HepG2 (cell line): ENCODE data around the gene CASS4. TPM values are rescaled to one million over a fixed set of nuclear protein-coding genes. Genes with fewer than 3 reads are reported as not detected.
A peak's percentile ranks its signal among the peaks of the same experiment; 100 is the strongest.

Experiments
- ATAC-seq: fragments of 200-7000 bp; cut with Tn5 transposase; 3 replicates; pipeline ENCODE4 v1.9.1; 2020; ENCODE audit warnings: mild to moderate bottlenecking, moderate library complexity
- BruUV-seq: library from RNA; stranded (reverse); fragments of 400-500 nt; replicated peaks from 2 replicates; lab custom pipeline; 2021; lab: Mats Ljungman, UMichigan
- CTCF ChIA-PET: fragments of 300-600 bp; formaldehyde crosslinking; extraction: SDS; loops from one replicate; lab custom pipeline; 2021; ENCODE audit warnings: low total read pairs, inconsistent platforms, low intra/inter-chr PET ratio; lab: Yijun Ruan, JAX
- POLR2A ChIA-PET: fragments of 350-600 bp; sonication (Branson Sonifier 250); formaldehyde crosslinking; loops from one replicate; lab custom pipeline; 2020; ENCODE audit warnings: antibody characterized with exemption, inconsistent platforms; lab: Yijun Ruan, JAX
- DNase-seq: peaks from one replicate; pipeline ENCODE4 v3.0.0-alpha.2; 2015; ENCODE audit warnings: low spot score
- FAIRE-seq: peaks from 3 replicates; lab custom pipeline; 2011; peaks lifted over from hg19 to GRCh38; lab: Jason Lieb, UNC
- H2AFZ ChIP-seq: one replicate; pipeline ENCODE4 v1.6.1; 2011; ENCODE audit warnings: low read length, inconsistent platforms
- H3K27ac ChIP-seq: fragments of 300-600 bp; 3 replicates; pipeline ENCODE4 v1.8.0; 2011; ENCODE audit warnings: mixed run types, mild to moderate bottlenecking, mixed read lengths, low read length, inconsistent platforms; ENCODE audit not compliant: insufficient read depth; ENCODE audit errors: extremely low read length
- H3K27me3 ChIP-seq, 2 experiments: fragments of 200-600 bp in 1 of 2; 2 replicates in 1 of 2; 3 replicates in 1 of 2; pipeline versions ENCODE4 v1.6.0 to v1.8.0; 2011; ENCODE audit warnings: low read length in 2 of 2, mild to moderate bottlenecking in 2 of 2, moderate library complexity in 2 of 2, inconsistent platforms in 1 of 2; ENCODE audit not compliant: insufficient read depth in 2 of 2, control insufficient read depth in 1 of 2
- H3K36me3 ChIP-seq, 2 experiments: fragments of 200-600 bp in 1 of 2; replicated peaks in 1 of 2; 2 replicates in 1 of 2; 3 replicates in 1 of 2; pipeline versions ENCODE4 v1.5.1 to v1.8.0; 2011; ENCODE audit warnings: low read length in 2 of 2, inconsistent platforms in 1 of 2; ENCODE audit not compliant: insufficient read depth in 2 of 2, control insufficient read depth in 1 of 2
- H3K4me1 ChIP-seq: 2 replicates; pipeline ENCODE4 v1.5.1; 2012; ENCODE audit warnings: low read length, inconsistent platforms; ENCODE audit not compliant: insufficient read depth
- H3K4me2 ChIP-seq: 2 replicates; pipeline ENCODE4 v1.6.0; 2011; ENCODE audit warnings: low read depth, low read length, inconsistent platforms
- H3K4me3 ChIP-seq, 3 experiments: fragments of 200-600 bp in 1 of 3; sonication (generic), shearing (Covaris generic) in 1 of 3; replicated peaks in 1 of 3; 2 replicates each; pipeline ENCODE4 v1.5.1; 2011 to 2016; ENCODE audit warnings: low read length in 3 of 3, inconsistent platforms in 2 of 3, low read depth in 2 of 3, mild to moderate bottlenecking in 2 of 3, control low read depth in 1 of 3, mixed read lengths in 1 of 3; ENCODE audit not compliant: insufficient read depth in 1 of 3
- H3K79me2 ChIP-seq: one replicate; pipeline ENCODE4 v1.6.1; 2011; ENCODE audit warnings: low read length, inconsistent platforms; ENCODE audit not compliant: insufficient read depth
- H3K9ac ChIP-seq: 2 replicates; pipeline ENCODE4 v1.6.0; 2011; ENCODE audit warnings: mild to moderate bottlenecking, low read depth, low read length, inconsistent platforms; ENCODE audit not compliant: insufficient read depth
- H3K9me3 ChIP-seq: 2 replicates; pipeline ENCODE4 v1.5.1; 2012; ENCODE audit warnings: mild to moderate bottlenecking, low read length
- H4K20me1 ChIP-seq: 2 replicates; pipeline ENCODE4 v1.6.0; 2011; ENCODE audit warnings: inconsistent platforms, mild to moderate bottlenecking, low read length, moderate library complexity; ENCODE audit not compliant: insufficient read depth
- CHCHD3 ChIP-seq: sonication (generic); formaldehyde crosslinking; IDR thresholded peaks from 2 replicates; pipeline ENCODE4 v1.8.0; 2022; ENCODE audit warnings: mild to moderate bottlenecking, missing genetic modification reagents, moderate library complexity
- HHEX ChIP-seq: IDR thresholded peaks from 2 replicates; pipeline ENCODE4 v1.6.1; 2016; ENCODE audit warnings: control low read depth
- HNRNPL ChIP-seq: fragments of 200-400 bp; formaldehyde crosslinking; IDR thresholded peaks from 2 replicates; pipeline ENCODE4 v1.6.1; 2017; ENCODE audit warnings: mild to moderate bottlenecking, low read depth, low read length
- MLX ChIP-seq: IDR thresholded peaks from 2 replicates; pipeline ENCODE4 v1.6.1; 2016
- RBFOX2 ChIP-seq: fragments of 200-400 bp; formaldehyde crosslinking; IDR thresholded peaks from 2 replicates; pipeline ENCODE4 v1.6.1; 2017; ENCODE audit warnings: low read depth, mild to moderate bottlenecking, low read length
- RERE ChIP-seq: IDR thresholded peaks from 2 replicates; pipeline ENCODE4 v1.6.1; 2016; ENCODE audit warnings: low read depth, missing genetic modification reagents, missing compliant biosample characterization
- ZBTB1 ChIP-seq: sonication (generic); formaldehyde crosslinking; IDR thresholded peaks from 2 replicates; pipeline ENCODE4 v1.4.0; 2020; ENCODE audit warnings: missing genetic modification reagents, borderline replicate concordance
- ZC3H13 ChIP-seq: sonication (generic); formaldehyde crosslinking; IDR thresholded peaks from 2 replicates; pipeline ENCODE4 v1.8.1; 2023; ENCODE audit warnings: mild to moderate bottlenecking, missing genetic modification reagents, moderate library complexity
- ZGPAT ChIP-seq: IDR thresholded peaks from 2 replicates; pipeline ENCODE4 v1.6.1; 2016; ENCODE audit warnings: mild to moderate bottlenecking
- ZKSCAN5 ChIP-seq: sonication (generic); formaldehyde crosslinking; IDR thresholded peaks from 2 replicates; pipeline ENCODE4 v1.5.1; 2020; ENCODE audit warnings: mild to moderate bottlenecking, missing genetic modification reagents
- ZNF274 ChIP-seq: sonication (generic); formaldehyde crosslinking; IDR thresholded peaks from 2 replicates; pipeline ENCODE4 v1.5.1; 2020; ENCODE audit warnings: mild to moderate bottlenecking, missing genetic modification reagents
- ZNF644 ChIP-seq: IDR thresholded peaks from 2 replicates; pipeline ENCODE4 v1.6.1; 2016; ENCODE audit warnings: low read depth
- WGBS: methylation state at CpG from one replicate; pipeline ENCODE4 v1.1.6; 2017; ENCODE audit warnings: low lambda C conversion rate; 5-methylcytosine and 5-hydroxymethylcytosine counted together
- in situ Hi-C: cut with HindIII; loops from 2 replicates; pipeline ENCODE4 v1.10.0; 2017; ENCODE audit warnings: low pct_unique_long_range_greater_than_20kb; ENCODE audit not compliant: extremely low pct_ligation_motif_present
- intact Hi-C: fragments of 100-400 bp; cut with micrococcal nuclease; formaldehyde crosslinking; loops from one replicate; pipeline ENCODE4 v1.10.0; 2022; ENCODE audit not compliant: unreplicated experiment
- polyA plus RNA-seq, 8 experiments: library from polyadenylated mRNA; depleted of rRNA in 3 of 8; stranded (reverse) in 7 of 8; unstranded in 1 of 8; fragments of >200 nt; fragmentation: Illumina TruSeq in 4 of 8; extraction: Trizol in 4 of 8; gene quantifications; 2 replicates each; pipeline versions ENCODE4 v1.2.1 to v1.2.3, GENCODE V29; 2011 to 2016; ENCODE audit warnings: low read depth in 4 of 8, missing spikeins in 1 of 8, mixed read lengths in 1 of 8; ENCODE audit not compliant: insufficient read depth in 1 of 8
- total RNA-seq, 5 experiments: library from RNA; depleted of rRNA; stranded (reverse); fragments of >200 nt; fragmentation: Illumina TruSeq; extraction: Trizol; gene quantifications; 2 replicates each; pipeline ENCODE4 v1.2.3, GENCODE V29; 2016; ENCODE audit warnings: low read depth in 1 of 5

CASS4 gene
- total and polyA plus RNA-seq, 2 of the 13 experiments (the other 11 are each of a cell fraction or from before 2014, with no cell fraction given): 0.17 to 0.49 TPM

- Histone ChIP-seq H3K36me3 (no peaks in the 10 kb centered on the region), H3K4me3 (no peak overlapping the region), H3K27ac (no peak overlapping the region), H3K4me2 (no peak overlapping the region), H3K79me2 (no peaks in the 10 kb centered on the region), H3K27me3 (no peaks in the 10 kb centered on the region), H3K9ac (no peak overlapping the region), H2AFZ (no peak overlapping the region), H3K9me3 (no peaks in the 10 kb centered on the region), H4K20me1 (no peaks in the 10 kb centered on the region), H3K4me1 (no peaks in the 10 kb centered on the region)
- DNase-seq: no peak
- no peak for FAIRE-seq
- in situ Hi-C loops: no loop called here
- intact Hi-C loops: no loop called here
- no TSS peak for BruUV-seq
- POLR2A ChIA-PET: no interaction called here
- CTCF ChIA-PET: no interaction called here
- WGBS: 77% methylated on average over 19 of the region's 20 CpGs
- TF ChIP-seq HHEX: no peak
- no peak for TF ChIP-seq RBFOX2
- TF ChIP-seq ZKSCAN5 (CRISPR knock-in tag): no peak
- TF ChIP-seq CHCHD3 (CRISPR knock-in tag): no peak
- no peak for TF ChIP-seq MLX
- no peak for TF ChIP-seq ZNF274 (CRISPR knock-in tag)
- TF ChIP-seq HNRNPL: no peak
- no peak for TF ChIP-seq ZNF644 (CRISPR knock-in tag)
- peak; percentile 41 for ATAC-seq
Measured at GRCh38 chr20:56437196-56437960, 25.3 kb downstream of the CASS4 start.

- WGBS: 83% methylated on average over 4 of the region's 4 CpGs
- no peak overlapping the region for H3K9ac ChIP-seq
- POLR2A ChIA-PET: no interaction called here
- no peaks in the 10 kb centered on the region for H3K79me2 ChIP-seq
- BruUV-seq: no TSS peak
- no peak overlapping the region for H3K27ac ChIP-seq
- ATAC-seq: no peak
- DNase-seq: no peak
- CTCF ChIA-PET: no interaction called here
- FAIRE-seq: no peak
- in situ Hi-C loops (no loop called here), intact Hi-C loops (no loop called here)
- no peaks in the 10 kb centered on the region for H3K27me3 ChIP-seq
- H4K20me1 ChIP-seq: no peaks in the 10 kb centered on the region
- no peaks in the 10 kb centered on the region for H3K4me1 ChIP-seq
- H3K36me3 ChIP-seq: no peaks in the 10 kb centered on the region
- no peak overlapping the region for H3K4me3 ChIP-seq
- H3K4me2 ChIP-seq: no peak overlapping the region
- no peaks in the 10 kb centered on the region for H3K9me3 ChIP-seq
- H2AFZ ChIP-seq: no peak overlapping the region
- no peak for TF ChIP-seq RERE (CRISPR knock-in tag)
- no peak for TF ChIP-seq ZC3H13 (CRISPR knock-in tag)
- no peak for TF ChIP-seq ZGPAT (CRISPR knock-in tag)
- no peak for TF ChIP-seq ZBTB1
Measured at GRCh38 chr20:56438284-56438683, 26.2 kb downstream of the CASS4 start.
